ENCODE results near the gene B4GALT5. TPM values are rescaled to one million over a fixed set of nuclear protein-coding genes. Genes with fewer than 3 reads are reported as not detected.
A peak's percentile ranks its signal among the peaks of the same experiment; 100 is the strongest.
"Not testable (repeated sequence)": the region's sequence is repeated elsewhere in the genome, so short reads cannot be mapped to it uniquely, and the experiment has no call there.

Gene B4GALT5
- total RNA-seq, 1 donor from 2014 or later = 31.0 TPM

- Histone ChIP-seq H3K4me1 (peaks cover 17% of the 10 kb centered on the region), H3K9me3 (replicated peaks) (peaks cover 3% of the 10 kb centered on the region), H3K27ac (replicated peaks) (no peak overlapping the region), H3K27me3 (ENCODE audit: low read depth) (no peaks in the 10 kb centered on the region), H3K36me3 (no peaks in the 10 kb centered on the region), H3K4me3 (no peak overlapping the region)
- intact Hi-C loops (cut with micrococcal nuclease) = no loop called here
- TF ChIP-seq, protein P1, sequence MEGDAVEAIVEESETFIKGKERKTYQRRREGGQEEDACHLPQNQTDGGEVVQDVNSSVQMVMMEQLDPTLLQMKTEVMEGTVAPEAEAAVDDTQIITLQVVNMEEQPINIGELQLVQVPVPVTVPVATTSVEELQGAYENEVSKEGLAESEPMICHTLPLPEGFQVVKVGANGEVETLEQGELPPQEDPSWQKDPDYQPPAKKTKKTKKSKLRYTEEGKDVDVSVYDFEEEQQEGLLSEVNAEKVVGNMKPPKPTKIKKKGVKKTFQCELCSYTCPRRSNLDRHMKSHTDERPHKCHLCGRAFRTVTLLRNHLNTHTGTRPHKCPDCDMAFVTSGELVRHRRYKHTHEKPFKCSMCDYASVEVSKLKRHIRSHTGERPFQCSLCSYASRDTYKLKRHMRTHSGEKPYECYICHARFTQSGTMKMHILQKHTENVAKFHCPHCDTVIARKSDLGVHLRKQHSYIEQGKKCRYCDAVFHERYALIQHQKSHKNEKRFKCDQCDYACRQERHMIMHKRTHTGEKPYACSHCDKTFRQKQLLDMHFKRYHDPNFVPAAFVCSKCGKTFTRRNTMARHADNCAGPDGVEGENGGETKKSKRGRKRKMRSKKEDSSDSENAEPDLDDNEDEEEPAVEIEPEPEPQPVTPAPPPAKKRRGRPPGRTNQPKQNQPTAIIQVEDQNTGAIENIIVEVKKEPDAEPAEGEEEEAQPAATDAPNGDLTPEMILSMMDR (IDR thresholded peaks at IDR 0.05; ENCODE audit: borderline replicate concordance) = no peak
- no peak for DNase-seq
Observed at GRCh38 chr20:49727894-49728885, 14.5 kb upstream of the B4GALT5 start.

DNA sequence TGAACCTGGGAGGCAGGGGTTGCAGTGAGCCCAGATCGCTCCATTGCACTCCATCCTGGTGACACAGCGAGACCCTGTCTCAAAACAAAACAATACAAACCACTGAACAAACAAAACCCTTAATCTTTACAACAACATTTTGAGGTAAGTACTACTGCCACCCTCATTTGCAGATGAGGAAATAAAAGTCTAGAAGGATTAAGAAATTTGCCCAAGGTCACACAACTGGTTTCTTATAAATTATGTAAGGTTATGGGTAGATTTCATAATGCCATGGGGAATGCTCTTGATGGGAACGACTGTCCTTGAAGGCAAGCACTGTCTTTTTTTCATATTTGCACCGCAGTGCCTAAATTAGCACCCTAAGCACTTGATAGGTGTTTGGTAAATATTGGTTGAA is 13.8 kb upstream of the B4GALT5 start:
- H3K4me1 ChIP-seq = peaks cover 17% of the 10 kb centered on the region
- H3K27ac ChIP-seq (replicated peaks) = no peak overlapping the region
- intact Hi-C loops (cut with micrococcal nuclease) = no loop called here
- TF ChIP-seq, protein P1 (IDR thresholded peaks at IDR 0.05; ENCODE audit: borderline replicate concordance) = no peak
- H3K36me3 ChIP-seq = no peaks in the 10 kb centered on the region
- H3K27me3 ChIP-seq (ENCODE audit: low read depth) = no peaks in the 10 kb centered on the region
- no peak for DNase-seq
- H3K9me3 ChIP-seq (replicated peaks) = peaks cover 3% of the 10 kb centered on the region
- no peak overlapping the region for H3K4me3 ChIP-seq

GRCh38 chr20:49725694-49726093 is 12.0 kb upstream of the B4GALT5 start:
- TF ChIP-seq, protein P1 (IDR thresholded peaks at IDR 0.05; ENCODE audit: borderline replicate concordance) = no peak
- Histone ChIP-seq H3K27me3 (ENCODE audit: low read depth) (no peaks in the 10 kb centered on the region), H3K36me3 (no peaks in the 10 kb centered on the region), H3K9me3 (replicated peaks) (peaks cover 3% of the 10 kb centered on the region), H3K4me1 (peaks cover 17% of the 10 kb centered on the region), H3K4me3 (no peak overlapping the region), H3K27ac (replicated peaks) (peak overlapping the region; percentile 77)
- DNase-seq = no peak
- intact Hi-C loops (cut with micrococcal nuclease) = no loop called here

DNA sequence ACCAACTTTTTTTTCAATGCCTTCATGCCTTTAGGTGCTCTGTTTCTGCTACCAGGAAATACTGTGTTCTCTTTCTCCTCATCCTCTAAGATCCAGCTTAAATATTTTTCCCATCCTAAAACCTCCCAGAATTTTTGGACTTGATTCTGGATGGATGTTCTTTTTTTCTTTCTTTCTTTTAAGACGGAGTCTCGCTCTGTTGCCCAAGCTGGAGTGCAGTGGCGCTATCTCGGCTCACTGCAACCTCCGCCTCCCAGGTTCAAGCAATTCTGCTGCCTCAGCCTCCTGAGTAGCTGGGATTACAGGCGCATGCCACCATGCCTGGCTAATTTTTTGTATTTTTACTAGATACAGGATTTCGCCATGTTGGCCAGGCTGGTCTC is 11.5 kb upstream of the B4GALT5 start:
- Histone ChIP-seq H3K4me1 (peaks cover 17% of the 10 kb centered on the region), H3K27ac (replicated peaks) (peak overlapping the region; percentile 77)
- DNase-seq; intact Hi-C loops (cut with micrococcal nuclease); H3K9me3 ChIP-seq (replicated peaks); H3K4me3 ChIP-seq; H3K36me3 ChIP-seq; H3K27me3 ChIP-seq (ENCODE audit: low read depth): not testable (repeated sequence)

DNA sequence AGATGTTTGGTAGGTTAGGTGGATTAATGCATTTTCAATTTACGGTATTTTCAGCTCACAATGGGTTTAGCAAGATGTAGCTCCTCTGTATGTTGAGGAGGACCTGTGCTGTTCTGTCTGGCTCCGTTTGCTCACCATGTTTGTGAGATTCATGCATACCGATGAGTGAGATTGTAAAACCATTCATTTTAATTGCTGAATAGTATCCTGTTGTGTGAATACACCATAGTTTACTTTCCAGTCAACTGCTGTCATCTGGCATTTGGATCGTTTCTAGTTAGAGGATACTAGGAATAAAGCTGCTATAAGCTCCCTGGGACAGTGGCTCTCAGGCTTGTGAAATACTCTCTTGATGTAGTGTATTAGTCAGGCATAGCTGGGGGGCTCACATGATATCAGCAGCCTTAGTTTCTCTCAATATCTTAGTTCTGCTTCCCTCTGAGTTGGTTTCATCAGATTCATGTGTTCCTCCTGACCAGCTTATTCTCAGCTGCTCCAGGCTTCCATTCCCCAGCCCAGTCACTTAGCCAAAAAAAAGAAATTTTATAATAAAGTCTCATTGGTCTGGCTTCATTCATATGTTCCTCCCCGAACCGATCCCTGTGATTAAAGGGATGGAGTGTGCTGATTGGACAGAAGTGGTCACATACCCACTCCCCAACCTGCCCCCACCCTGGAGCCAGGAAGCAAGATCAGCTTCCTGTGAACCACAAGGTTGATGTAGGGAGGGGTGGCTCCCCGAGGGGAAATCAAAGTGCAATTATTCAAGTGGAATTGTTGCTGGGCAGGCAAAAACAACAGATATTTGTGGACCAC is 10.9 kb upstream of the B4GALT5 start:
- TF ChIP-seq, protein P1 (IDR thresholded peaks at IDR 0.05; ENCODE audit: borderline replicate concordance) = no peak
- peak; percentile 36 for DNase-seq
- intact Hi-C loops (cut with micrococcal nuclease) = no loop called here
- H3K4me1 ChIP-seq = peaks cover 17% of the 10 kb centered on the region
- H3K27ac ChIP-seq (replicated peaks) = peak overlapping the region; percentile 77
- peaks cover 3% of the 10 kb centered on the region for H3K9me3 ChIP-seq (replicated peaks)
- no peak overlapping the region for H3K4me3 ChIP-seq
- H3K27me3 ChIP-seq (ENCODE audit: low read depth) = no peaks in the 10 kb centered on the region
- H3K36me3 ChIP-seq = no peaks in the 10 kb centered on the region

DNA sequence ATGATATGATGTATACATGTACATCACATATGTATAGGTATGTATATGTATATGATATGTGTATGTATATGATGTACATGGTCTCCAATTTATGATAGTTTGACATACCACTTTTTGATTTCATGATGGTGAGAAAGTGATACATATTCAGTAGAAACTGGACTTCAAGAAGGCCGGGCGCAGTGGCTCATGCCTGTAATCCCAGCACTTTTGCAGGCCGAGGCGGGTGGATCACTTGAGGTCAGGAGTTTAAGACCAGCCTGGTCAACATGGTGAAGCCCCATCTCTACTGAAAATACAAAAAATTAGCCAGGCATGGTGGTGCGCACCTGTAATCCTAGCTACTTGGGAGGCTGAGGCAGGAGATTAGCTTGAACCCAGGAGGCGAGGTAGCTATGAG is 10.1 kb upstream of the B4GALT5 start:
- H3K27ac ChIP-seq (replicated peaks); H3K27me3 ChIP-seq (ENCODE audit: low read depth); DNase-seq; H3K4me3 ChIP-seq; H3K9me3 ChIP-seq (replicated peaks); H3K36me3 ChIP-seq; intact Hi-C loops (cut with micrococcal nuclease): not testable (repeated sequence)
- H3K4me1 ChIP-seq = peaks cover 22% of the 10 kb centered on the region

DNA sequence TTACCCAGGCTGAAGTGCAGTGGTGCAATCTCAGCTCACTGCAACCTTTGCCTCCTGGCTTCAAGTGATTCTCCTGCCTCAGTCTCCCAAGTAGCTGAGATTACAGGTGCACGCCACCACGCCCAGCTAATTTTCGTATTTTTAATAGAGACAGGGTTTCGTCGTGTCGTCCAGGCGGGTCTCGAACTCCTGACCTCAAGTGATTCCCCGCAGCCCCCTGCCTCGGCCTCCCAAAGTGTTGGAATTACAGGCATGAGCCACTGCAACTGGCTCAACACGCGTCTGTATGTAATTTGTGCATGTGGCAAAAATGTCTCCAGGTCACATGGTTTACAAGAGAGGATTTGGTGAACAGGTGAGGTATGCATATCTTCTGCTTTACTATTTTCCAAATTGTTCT is 7.6 kb upstream of the B4GALT5 start:
- H3K27me3 ChIP-seq (ENCODE audit: low read depth); DNase-seq; H3K9me3 ChIP-seq (replicated peaks); intact Hi-C loops (cut with micrococcal nuclease); H3K36me3 ChIP-seq; H3K4me3 ChIP-seq; H3K27ac ChIP-seq (replicated peaks): not testable (repeated sequence)
- H3K4me1 ChIP-seq = peaks cover 23% of the 10 kb centered on the region
